ENCODE data around the gene C3orf70.

DNA sequence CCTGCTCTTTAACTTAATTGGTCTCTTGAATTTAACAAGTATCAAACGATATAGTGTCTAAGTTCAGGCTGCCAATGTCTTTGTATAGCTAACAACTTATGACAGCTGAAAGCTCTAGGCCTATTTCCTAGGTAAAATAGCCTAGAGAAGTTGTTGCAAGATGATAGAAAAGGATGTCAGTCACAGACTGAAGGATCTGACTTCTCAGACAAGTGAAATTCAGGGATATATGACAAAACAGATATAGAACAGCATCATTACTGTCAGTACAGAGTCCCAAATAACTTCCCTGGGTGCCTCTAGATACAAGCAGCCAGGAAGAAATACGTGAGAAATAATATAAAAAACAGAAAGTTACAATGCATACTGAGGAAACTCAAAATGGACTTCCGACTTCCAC, 26.7 kb downstream of the C3orf70 start:
- TF ChIP-seq, protein P1, sequence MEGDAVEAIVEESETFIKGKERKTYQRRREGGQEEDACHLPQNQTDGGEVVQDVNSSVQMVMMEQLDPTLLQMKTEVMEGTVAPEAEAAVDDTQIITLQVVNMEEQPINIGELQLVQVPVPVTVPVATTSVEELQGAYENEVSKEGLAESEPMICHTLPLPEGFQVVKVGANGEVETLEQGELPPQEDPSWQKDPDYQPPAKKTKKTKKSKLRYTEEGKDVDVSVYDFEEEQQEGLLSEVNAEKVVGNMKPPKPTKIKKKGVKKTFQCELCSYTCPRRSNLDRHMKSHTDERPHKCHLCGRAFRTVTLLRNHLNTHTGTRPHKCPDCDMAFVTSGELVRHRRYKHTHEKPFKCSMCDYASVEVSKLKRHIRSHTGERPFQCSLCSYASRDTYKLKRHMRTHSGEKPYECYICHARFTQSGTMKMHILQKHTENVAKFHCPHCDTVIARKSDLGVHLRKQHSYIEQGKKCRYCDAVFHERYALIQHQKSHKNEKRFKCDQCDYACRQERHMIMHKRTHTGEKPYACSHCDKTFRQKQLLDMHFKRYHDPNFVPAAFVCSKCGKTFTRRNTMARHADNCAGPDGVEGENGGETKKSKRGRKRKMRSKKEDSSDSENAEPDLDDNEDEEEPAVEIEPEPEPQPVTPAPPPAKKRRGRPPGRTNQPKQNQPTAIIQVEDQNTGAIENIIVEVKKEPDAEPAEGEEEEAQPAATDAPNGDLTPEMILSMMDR (IDR thresholded peaks at IDR 0.05), result no peak
- TF ChIP-seq POLR2A (IDR thresholded peaks at IDR 0.05), result no peak
